Trophoblast cell (in vitro differentiated cells and primary cell): ENCODE measurements around the gene DPEP3.

Experiments
- DNase-seq, 2 donors: peaks; one replicate each; pipeline ENCODE4 v3.0.0-alpha.2; 2016
- H2AFZ ChIP-seq: 2 replicates; pipeline ENCODE4 v1.6.1; 2013; ENCODE audit warnings: low read length, moderate library complexity, mild to moderate bottlenecking; ENCODE audit not compliant: insufficient read depth, poor library complexity
- H2AK5ac ChIP-seq: 2 replicates; pipeline ENCODE4 v1.6.1; 2013; ENCODE audit warnings: mild to moderate bottlenecking, low read length
- H2BK120ac ChIP-seq: 2 replicates; pipeline ENCODE4 v1.6.1; 2013; ENCODE audit warnings: low read length, mild to moderate bottlenecking, moderate library complexity; ENCODE audit not compliant: insufficient read depth, poor library complexity
- H2BK12ac ChIP-seq: 2 replicates; pipeline ENCODE4 v1.6.1; 2013; ENCODE audit warnings: mild to moderate bottlenecking, low read length, moderate library complexity
- H2BK5ac ChIP-seq: 2 replicates; pipeline ENCODE4 v1.6.1; 2013; ENCODE audit warnings: low read length, low read depth, moderate library complexity, mild to moderate bottlenecking; ENCODE audit not compliant: poor library complexity
- H3K14ac ChIP-seq: 2 replicates; pipeline ENCODE4 v1.6.1; 2013; ENCODE audit warnings: mild to moderate bottlenecking, low read length
- H3K18ac ChIP-seq: 2 replicates; pipeline ENCODE4 v1.6.1; 2013; ENCODE audit warnings: mild to moderate bottlenecking, low read length
- H3K23ac ChIP-seq: 2 replicates; pipeline ENCODE4 v1.6.1; 2013; ENCODE audit warnings: low read length
- H3K27ac ChIP-seq: 2 replicates; pipeline ENCODE4 v1.5.1; 2013; ENCODE audit warnings: low read depth, mild to moderate bottlenecking, inconsistent platforms, low read length, moderate library complexity
- H3K27me3 ChIP-seq: 2 replicates; pipeline ENCODE4 v1.6.1; 2013; ENCODE audit warnings: inconsistent platforms, mild to moderate bottlenecking, low read length, moderate library complexity; ENCODE audit not compliant: insufficient read depth
- H3K36me3 ChIP-seq, 2 experiments: 1 replicate in 1 of 2; 2 replicates in 1 of 2; pipeline ENCODE4 v1.6.1; 2013; ENCODE audit warnings: low read length in 2 of 2, mild to moderate bottlenecking in 2 of 2, moderate library complexity in 1 of 2; ENCODE audit not compliant: insufficient read depth in 2 of 2, control insufficient read depth in 1 of 2
- H3K4ac ChIP-seq: 2 replicates; pipeline ENCODE4 v1.6.1; 2013; ENCODE audit warnings: low read depth, mild to moderate bottlenecking, low read length, moderate library complexity
- H3K4me1 ChIP-seq, 2 experiments: 1 replicate in 1 of 2; 2 replicates in 1 of 2; pipeline ENCODE4 v1.6.1; 2013; ENCODE audit warnings: low read length in 2 of 2, mild to moderate bottlenecking in 2 of 2, moderate library complexity in 1 of 2; ENCODE audit not compliant: insufficient read depth in 2 of 2, control insufficient read depth in 1 of 2
- H3K4me2 ChIP-seq: 2 replicates; pipeline ENCODE4 v1.6.1; 2013; ENCODE audit warnings: inconsistent platforms, mild to moderate bottlenecking, low read length, moderate library complexity
- H3K4me3 ChIP-seq: 2 replicates; pipeline ENCODE4 v1.5.1; 2013; ENCODE audit warnings: mild to moderate bottlenecking, low read depth, low read length, inconsistent platforms
- H3K79me1 ChIP-seq: one replicate; pipeline ENCODE4 v1.6.1; 2013; ENCODE audit warnings: low read length
- H3K79me2 ChIP-seq: 2 replicates; pipeline ENCODE4 v1.6.1; 2013; ENCODE audit warnings: low read length, mild to moderate bottlenecking; ENCODE audit not compliant: control insufficient read depth, insufficient read depth, poor library complexity
- H3K9ac ChIP-seq: 2 replicates; pipeline ENCODE4 v1.6.1; 2013; ENCODE audit warnings: mild to moderate bottlenecking, low read length
- H3K9me3 ChIP-seq: 2 replicates; pipeline ENCODE4 v1.6.1; 2013; ENCODE audit warnings: low read depth, mild to moderate bottlenecking, control low read depth, inconsistent platforms, low read length; ENCODE audit not compliant: insufficient read depth
- H4K12ac ChIP-seq: 2 replicates; pipeline ENCODE4 v1.6.1; 2013; ENCODE audit warnings: low read depth, mild to moderate bottlenecking, low read length, moderate library complexity
- H4K8ac ChIP-seq: 2 replicates; pipeline ENCODE4 v1.6.1; 2013; ENCODE audit warnings: low read depth, mild to moderate bottlenecking, low read length, moderate library complexity
- H4K91ac ChIP-seq: one replicate; pipeline ENCODE4 v1.6.1; 2013; ENCODE audit warnings: low read depth, mild to moderate bottlenecking, low read length, moderate library complexity
- WGBS: extraction: QIAGEN DNeasy Blood & Tissue Kit; methylation state at CpG from one replicate; pipeline ENCODE4 v1.1.7; 2013; ENCODE audit warnings: missing lambda C conversion rate; ENCODE audit not compliant: insufficient read length, insufficient coverage; ENCODE audit errors: extremely low coverage; 5-methylcytosine and 5-hydroxymethylcytosine counted together

Gene DPEP3

GRCh38 chr16:67931712-67932461, 48.4 kb downstream of the DPEP3 start, which contains the start of gene CTRL:
TSS of gene CTRL (minus strand) at chr16:67931862. CDS start at chr16:67931852, 10 bp downstream.
- peaks cover 6% of the 10 kb centered on the region for H3K9me3 ChIP-seq
- no peak within 1 kb of the TSS for H3K27ac ChIP-seq
- peaks cover 8% of the 10 kb centered on the region for H3K79me2 ChIP-seq
- H2BK12ac ChIP-seq, result no peak within 1 kb of the TSS
- no peak within 1 kb of the TSS for H3K4me3 ChIP-seq
- no peak within 1 kb of the TSS for H2BK120ac ChIP-seq
- no peak within 1 kb of the TSS for H3K4ac ChIP-seq
- no peak within 1 kb of the TSS for H3K9ac ChIP-seq
- H3K23ac ChIP-seq, result no peak within 1 kb of the TSS
- no peak within 1 kb of the TSS for H2AK5ac ChIP-seq
- H3K27me3 ChIP-seq, result no peaks in the 10 kb centered on the region
- H2BK5ac ChIP-seq, result no peak within 1 kb of the TSS
- peaks cover 9 to 11% of the 10 kb centered on the region in 2 experiments for H3K36me3 ChIP-seq
- peak in 1 of 2 donors; percentile 39 for DNase-seq
- H4K12ac ChIP-seq, result no peak within 1 kb of the TSS
- H4K91ac ChIP-seq, result no peak within 1 kb of the TSS
- no peak within 1 kb of the TSS for H3K14ac ChIP-seq
- H3K18ac ChIP-seq, result no peak within 1 kb of the TSS
- no peak within 1 kb of the TSS for H3K4me2 ChIP-seq
- no peak within 1 kb of the TSS for H4K8ac ChIP-seq
- H3K79me1 ChIP-seq, result peaks cover 11% of the 10 kb centered on the region
- H2AFZ ChIP-seq, result no peak within 1 kb of the TSS
- no CpG with 5 or more reads among the region's 15 CpGs for WGBS
- H3K4me1 ChIP-seq, result peaks cover 11 to 12% of the 10 kb centered on the region in 2 experiments

- Histone ChIP-seq H2AFZ (no peak overlapping the region), H2BK120ac (no peak overlapping the region), H3K18ac (no peak overlapping the region), H2BK5ac (no peak overlapping the region), H3K79me2 (no peaks in the 10 kb centered on the region), H2BK12ac (no peak overlapping the region), H3K4me3 (no peak overlapping the region), H3K79me1 (peaks cover under 1% of the 10 kb centered on the region), H3K14ac (no peak overlapping the region), H3K4me2 (no peak overlapping the region), H2AK5ac (no peak overlapping the region), H4K91ac (no peak overlapping the region), H4K8ac (no peak overlapping the region), H3K9me3 (peaks cover 6% of the 10 kb centered on the region), H3K36me3 (peaks cover 9 to 11% of the 10 kb centered on the region in 2 experiments), H3K9ac (no peak overlapping the region), H3K4ac (no peak overlapping the region), H3K27me3 (no peaks in the 10 kb centered on the region), H4K12ac (no peak overlapping the region), H3K27ac (no peak overlapping the region), H3K23ac (no peak overlapping the region), H3K4me1 (peaks cover 9 to 10% of the 10 kb centered on the region in 2 experiments)
- WGBS, result no CpG with 5 or more reads among the region's 17 CpGs
- no peak for DNase-seq
Measured at GRCh38 chr16:67930678-67931211, 49.6 kb downstream of the DPEP3 start.

GRCh38 chr16:67930191-67930590, 50.1 kb downstream of the DPEP3 start:
- Histone ChIP-seq H2AFZ (no peak overlapping the region), H3K4ac (no peak overlapping the region), H2AK5ac (no peak overlapping the region), H3K79me2 (no peaks in the 10 kb centered on the region), H3K4me1 (peaks cover 6 to 7% of the 10 kb centered on the region in 2 experiments), H3K18ac (no peak overlapping the region), H3K4me3 (no peak overlapping the region), H2BK5ac (no peak overlapping the region), H3K27me3 (no peaks in the 10 kb centered on the region), H3K14ac (no peak overlapping the region), H3K27ac (no peak overlapping the region), H3K36me3 (peaks cover 9 to 11% of the 10 kb centered on the region in 2 experiments), H4K8ac (no peak overlapping the region), H3K9me3 (peaks cover 6% of the 10 kb centered on the region), H3K79me1 (no peaks in the 10 kb centered on the region), H4K91ac (no peak overlapping the region), H3K23ac (no peak overlapping the region), H2BK12ac (no peak overlapping the region), H4K12ac (no peak overlapping the region), H2BK120ac (no peak overlapping the region), H3K4me2 (no peak overlapping the region), H3K9ac (no peak overlapping the region)
- WGBS, result no CpG with 5 or more reads among the region's 14 CpGs
- no peak for DNase-seq

- H2AK5ac ChIP-seq, result no peak overlapping the region
- no peaks in the 10 kb centered on the region for H3K4me1 ChIP-seq
- H4K91ac ChIP-seq, result no peak overlapping the region
- H2AFZ ChIP-seq, result no peak overlapping the region
- H3K18ac ChIP-seq, result no peak overlapping the region
- H3K79me2 ChIP-seq, result no peaks in the 10 kb centered on the region
- no peaks in the 10 kb centered on the region for H3K79me1 ChIP-seq
- no peak overlapping the region for H3K23ac ChIP-seq
- no peak overlapping the region for H2BK12ac ChIP-seq
- no peak overlapping the region for H3K4ac ChIP-seq
- no peak overlapping the region for H2BK5ac ChIP-seq
- H3K9ac ChIP-seq, result no peak overlapping the region
- WGBS, result no CpG with 5 or more reads among the region's 16 CpGs
- no peak overlapping the region for H3K4me3 ChIP-seq
- H3K27me3 ChIP-seq, result no peaks in the 10 kb centered on the region
- no peak overlapping the region for H2BK120ac ChIP-seq
- H3K14ac ChIP-seq, result no peak overlapping the region
- H3K36me3 ChIP-seq, result peaks cover 11 to 14% of the 10 kb centered on the region in 2 experiments
- H3K4me2 ChIP-seq, result no peak overlapping the region
- no peak overlapping the region for H3K27ac ChIP-seq
- H4K12ac ChIP-seq, result no peak overlapping the region
- peak; percentile 63 to 84 for DNase-seq
- H3K9me3 ChIP-seq, result peaks cover 6% of the 10 kb centered on the region
- no peak overlapping the region for H4K8ac ChIP-seq
Measured at GRCh38 chr16:67928561-67929364, 51.5 kb downstream of the DPEP3 start.
